IPS-18c (cell line): ENCODE data around the gene RARRES2.
"Not testable (repeated sequence)": the region's sequence is repeated elsewhere in the genome, so short reads cannot be mapped to it uniquely, and the experiment has no call there.

ENCODE experiments used
- H3K4me3 ChIP-seq: 2 replicates; pipeline ENCODE4 v1.7.0; 2013; ENCODE audit warnings: low read depth, mild to moderate bottlenecking, low read length, moderate library complexity; ENCODE audit not compliant: insufficient read depth
- H3K9me3 ChIP-seq: one replicate; pipeline ENCODE4 v1.6.1; 2013; ENCODE audit warnings: mild to moderate bottlenecking, low read length, moderate library complexity; ENCODE audit not compliant: control insufficient read depth, insufficient read depth

Gene RARRES2

DNA sequence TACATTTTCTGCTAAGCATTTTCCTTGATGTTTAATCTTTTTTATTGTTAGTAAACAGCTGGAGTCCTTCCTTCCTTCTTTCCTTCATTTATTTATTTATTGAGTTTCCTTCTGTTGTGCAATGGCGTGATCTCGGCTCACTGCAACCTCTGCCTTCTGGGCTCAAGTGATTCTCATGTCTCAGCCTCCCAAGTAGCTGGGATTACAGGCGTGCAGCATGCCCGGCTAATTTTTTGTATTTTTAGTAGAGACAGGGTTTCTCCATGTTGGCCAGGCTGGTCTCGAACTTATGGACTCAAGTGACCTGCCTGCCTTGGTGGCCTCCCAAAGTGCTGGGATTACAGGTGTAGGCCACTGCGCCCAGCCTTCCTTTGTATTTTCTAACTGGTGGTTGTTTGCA, 24.4 kb downstream of the RARRES2 start:
- H3K4me3 ChIP-seq, H3K9me3 ChIP-seq: not testable (repeated sequence)

GRCh38 chr7:150314639-150315239, 26.7 kb downstream of the RARRES2 start:
- Histone ChIP-seq H3K9me3 (no peaks in the 10 kb centered on the region), H3K4me3 (no peak overlapping the region)

GRCh38 chr7:150313870-150314269, 27.6 kb downstream of the RARRES2 start:
- Histone ChIP-seq H3K9me3 (peaks cover 2% of the 10 kb centered on the region), H3K4me3 (no peak overlapping the region; the same call in 1 of the 2 replicates)

DNA sequence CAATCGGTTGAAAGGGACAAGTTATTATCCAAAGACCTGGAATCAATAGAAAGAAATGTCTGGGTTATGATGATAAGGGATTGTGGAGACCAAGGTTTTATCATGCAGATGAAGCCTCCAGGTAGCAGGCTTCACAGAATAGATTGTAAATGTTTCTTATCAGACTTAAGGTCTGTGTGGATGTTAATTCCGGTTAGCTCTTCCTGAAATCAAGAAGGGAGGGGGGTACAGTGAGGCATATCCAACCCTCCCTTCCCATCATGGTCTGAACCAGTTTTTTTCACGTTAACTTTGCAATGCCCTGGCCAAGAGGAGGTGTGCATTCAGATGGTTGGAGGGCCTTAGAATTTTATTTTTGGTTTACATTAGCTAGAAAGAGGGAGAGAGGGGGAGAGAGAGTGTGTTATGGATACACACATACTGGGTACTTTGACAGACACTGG, 28.0 kb downstream of the RARRES2 start:
- H3K4me3 ChIP-seq, result no peak overlapping the region
- H3K9me3 ChIP-seq, result peaks cover 2% of the 10 kb centered on the region

DNA sequence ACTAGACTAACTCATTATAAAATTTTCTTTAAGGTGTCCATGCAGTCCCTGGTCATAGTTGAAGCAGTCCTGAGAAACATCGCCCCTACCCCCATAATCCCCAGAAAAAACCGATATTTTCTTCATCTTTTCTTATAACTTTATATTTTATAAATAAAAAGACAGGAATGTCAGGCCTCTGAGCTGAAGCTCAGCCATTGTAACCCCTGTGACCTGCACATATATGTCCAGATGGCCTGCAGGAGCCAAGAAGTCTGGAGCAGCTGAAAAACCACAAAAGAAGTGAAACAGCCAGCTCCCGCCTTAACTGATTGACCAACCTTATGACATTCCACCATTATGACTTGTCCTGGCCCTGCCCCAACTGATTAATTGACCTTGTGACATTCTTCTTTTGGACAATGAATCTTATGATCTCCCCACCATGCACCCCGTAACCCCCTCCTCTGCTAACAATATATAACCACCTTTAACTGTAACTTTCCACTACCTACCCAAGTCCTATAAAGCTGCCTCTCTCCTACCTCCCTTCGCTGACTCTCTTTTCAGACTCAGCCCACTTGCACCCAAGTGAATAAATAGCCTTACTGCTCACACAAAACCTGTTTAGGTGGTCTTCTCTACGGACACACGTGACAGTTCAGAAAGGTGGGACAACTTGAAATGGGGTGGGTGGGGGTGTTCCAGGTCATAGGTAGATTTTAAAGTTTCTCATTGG, 28.6 kb downstream of the RARRES2 start:
- H3K4me3 ChIP-seq, H3K9me3 ChIP-seq: not testable (repeated sequence)

GRCh38 chr7:150311711-150312110, 29.7 kb downstream of the RARRES2 start:
- no peak overlapping the region for H3K4me3 ChIP-seq
- H3K9me3 ChIP-seq, result peaks cover 2% of the 10 kb centered on the region

DNA sequence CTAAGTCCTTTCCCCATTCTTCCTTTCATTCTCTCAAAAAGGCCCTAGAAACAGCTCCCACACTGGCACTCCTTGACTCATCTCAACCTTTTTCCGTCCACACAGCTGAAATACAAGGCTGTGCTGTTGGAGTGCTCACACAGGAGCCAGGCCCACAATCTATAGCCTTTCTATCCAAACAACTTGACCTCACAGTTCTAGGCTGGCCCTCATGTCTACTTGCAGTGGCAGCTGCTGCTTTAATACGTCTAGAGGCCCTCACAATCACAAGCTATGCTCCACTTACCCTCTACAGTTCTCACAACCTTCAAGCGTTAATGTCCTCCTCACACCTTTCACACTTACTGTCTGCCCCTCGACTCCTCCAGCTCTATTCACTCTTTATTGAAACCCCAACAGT, 30.3 kb downstream of the RARRES2 start:
- Histone ChIP-seq H3K9me3 (peaks cover 2% of the 10 kb centered on the region), H3K4me3 (no peak overlapping the region)

- H3K9me3 ChIP-seq, result peaks cover 2% of the 10 kb centered on the region
- no peak overlapping the region for H3K4me3 ChIP-seq
Observed at GRCh38 chr7:150308575-150308974, 32.9 kb downstream of the RARRES2 start.

- H3K4me3 ChIP-seq, result no peak overlapping the region
- peaks cover 2% of the 10 kb centered on the region for H3K9me3 ChIP-seq
Observed at GRCh38 chr7:150307904-150308303, 33.5 kb downstream of the RARRES2 start.

DNA sequence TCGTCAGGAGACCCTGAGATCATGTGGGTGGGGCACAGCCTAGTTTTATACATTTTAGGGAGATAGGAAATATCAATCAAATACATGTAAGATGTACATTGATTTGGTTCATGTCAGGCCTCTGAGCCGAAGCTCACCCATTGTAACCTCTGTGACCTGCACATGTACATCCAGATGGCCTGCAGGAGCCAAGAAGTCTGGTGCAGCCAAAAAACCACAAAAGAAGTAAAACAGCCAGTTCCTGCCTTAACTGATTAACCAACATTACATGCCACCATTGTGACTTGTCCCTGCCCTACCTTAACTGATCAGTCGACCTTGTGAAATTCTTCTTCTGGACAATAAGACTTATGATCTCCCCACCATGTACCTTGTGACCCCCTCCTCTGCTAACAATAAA, 34.3 kb downstream of the RARRES2 start:
- Histone ChIP-seq H3K9me3 (peaks cover 2% of the 10 kb centered on the region), H3K4me3 (no peak overlapping the region)

GRCh38 chr7:150306377-150306776, 35.1 kb downstream of the RARRES2 start:
- H3K4me3 ChIP-seq, H3K9me3 ChIP-seq: not testable (repeated sequence)

DNA sequence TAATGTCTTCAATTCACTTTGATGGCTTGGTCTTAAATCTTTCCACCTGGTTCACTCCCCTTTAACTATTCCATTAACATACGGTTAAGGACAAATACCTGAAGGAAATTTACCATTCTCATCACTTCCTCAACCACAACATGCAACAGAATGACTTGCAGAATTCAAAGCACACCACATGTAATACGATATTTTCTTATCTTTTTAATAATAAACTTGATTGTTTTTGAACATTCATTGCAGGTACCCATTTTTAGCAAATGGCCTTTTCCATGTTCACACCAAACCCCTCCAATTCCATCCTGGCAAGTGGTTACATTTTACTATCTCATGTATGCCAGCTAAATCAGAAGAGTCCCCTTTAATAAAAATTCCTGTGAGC, 35.5 kb downstream of the RARRES2 start:
- H3K4me3 ChIP-seq, H3K9me3 ChIP-seq: not testable (repeated sequence)

DNA sequence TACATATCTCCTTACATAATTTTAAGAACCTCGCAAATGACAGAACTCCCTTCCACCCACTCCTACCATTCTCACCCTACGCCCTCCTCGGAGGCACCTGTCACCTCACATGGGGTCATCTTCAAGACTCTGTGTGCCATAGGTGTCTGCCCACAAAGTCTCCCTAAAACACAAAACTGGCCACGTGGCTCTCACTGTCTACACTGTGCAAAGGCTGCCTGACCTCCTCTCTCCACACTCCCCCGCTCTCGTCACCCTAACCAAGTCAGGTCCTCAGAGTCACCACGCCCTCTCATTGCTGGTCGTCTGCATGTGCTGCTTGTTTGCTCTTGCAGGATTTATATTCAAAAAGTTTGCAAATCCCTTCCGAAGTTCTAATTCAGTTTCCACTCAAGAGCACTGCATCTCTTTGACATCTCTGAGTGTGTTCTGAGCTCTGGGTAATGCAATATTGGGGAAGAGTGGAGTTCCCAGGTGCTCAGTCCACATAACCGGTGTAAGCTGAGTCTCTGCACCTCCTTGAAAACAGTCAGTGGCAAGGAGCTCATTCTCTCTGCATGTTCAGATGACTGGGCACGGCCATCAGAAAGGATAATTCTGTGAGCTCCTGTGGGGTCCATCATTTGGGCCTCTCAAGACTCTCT, 36.0 kb downstream of the RARRES2 start:
- H3K9me3 ChIP-seq, H3K4me3 ChIP-seq: not testable (repeated sequence)

GRCh38 chr7:150304499-150305258, 36.8 kb downstream of the RARRES2 start:
- not testable (repeated sequence) for H3K4me3 ChIP-seq, H3K9me3 ChIP-seq

DNA sequence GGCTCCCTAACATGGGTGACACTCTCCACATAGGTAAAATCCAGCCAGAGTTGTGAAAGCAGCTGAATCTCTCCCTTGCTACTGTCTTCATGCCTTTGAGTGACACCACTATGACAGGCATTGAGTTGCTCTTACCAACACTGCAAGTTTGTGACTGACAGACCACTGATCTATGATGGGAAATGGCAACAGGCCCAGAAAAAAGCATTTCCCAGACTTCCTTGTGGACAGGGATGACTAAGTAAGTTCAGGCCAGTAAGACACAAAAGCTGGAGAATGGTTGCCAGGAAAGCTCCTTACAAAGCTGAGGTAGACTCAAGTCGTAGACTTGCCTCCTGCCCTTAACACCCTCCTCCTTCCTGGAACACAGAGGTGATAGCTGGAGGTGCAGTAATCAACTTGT, 38.5 kb downstream of the RARRES2 start:
- not testable (repeated sequence) for H3K4me3 ChIP-seq, H3K9me3 ChIP-seq

- not testable (repeated sequence) for H3K9me3 ChIP-seq, H3K4me3 ChIP-seq
Observed at GRCh38 chr7:150297978-150298377, 43.5 kb downstream of the RARRES2 start.

GRCh38 chr7:150296802-150297201, 44.6 kb downstream of the RARRES2 start:
- not testable (repeated sequence) for H3K4me3 ChIP-seq, H3K9me3 ChIP-seq

DNA sequence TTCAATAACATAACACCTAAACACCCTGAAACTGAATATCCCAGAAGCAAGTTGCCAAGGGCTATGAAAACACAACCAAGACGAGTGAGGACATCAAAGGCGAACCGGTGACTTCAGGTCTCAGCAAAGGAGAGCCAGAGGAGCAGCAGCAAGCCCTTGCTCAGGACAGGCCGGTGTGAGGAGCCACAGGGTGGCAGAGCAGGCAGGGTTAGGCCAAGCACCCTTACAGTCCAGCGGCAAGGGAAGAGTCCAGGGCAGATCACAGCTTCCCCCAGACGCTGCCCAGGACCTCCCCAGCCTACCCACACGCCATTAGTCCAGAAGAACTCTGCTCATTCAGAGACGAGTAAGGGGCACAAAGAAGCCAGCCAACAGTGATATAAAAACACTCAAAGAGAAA, 45.8 kb downstream of the RARRES2 start:
- not testable (repeated sequence) for H3K4me3 ChIP-seq, H3K9me3 ChIP-seq
